DMS153 (cell line): ENCODE measurements around the gene COLEC12.

Experiments used
- DNase-seq: peaks from one replicate; lab custom pipeline; 2025; lab: John Stamatoyannopoulos, UW

Gene COLEC12

DNA sequence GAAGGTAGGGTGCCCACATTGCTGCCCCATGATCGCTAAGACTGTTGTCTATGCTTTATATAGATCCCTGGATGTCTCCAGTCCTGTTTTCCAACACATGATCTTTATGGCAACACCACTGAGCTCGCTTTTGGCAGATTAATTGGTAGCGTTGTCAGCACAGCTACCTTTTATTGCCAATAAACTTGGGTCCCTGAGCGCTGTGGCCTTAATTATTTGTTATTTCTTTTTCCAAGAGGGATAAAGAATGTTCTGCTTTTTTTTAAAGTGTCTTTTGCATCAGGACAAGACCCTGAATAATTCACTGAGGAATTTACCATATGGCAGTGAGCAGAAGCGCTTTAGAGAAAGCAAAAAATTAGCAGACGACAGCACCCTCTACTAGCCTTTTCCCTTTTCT is 113.5 kb downstream of the COLEC12 start:
- no peak for DNase-seq

DNA sequence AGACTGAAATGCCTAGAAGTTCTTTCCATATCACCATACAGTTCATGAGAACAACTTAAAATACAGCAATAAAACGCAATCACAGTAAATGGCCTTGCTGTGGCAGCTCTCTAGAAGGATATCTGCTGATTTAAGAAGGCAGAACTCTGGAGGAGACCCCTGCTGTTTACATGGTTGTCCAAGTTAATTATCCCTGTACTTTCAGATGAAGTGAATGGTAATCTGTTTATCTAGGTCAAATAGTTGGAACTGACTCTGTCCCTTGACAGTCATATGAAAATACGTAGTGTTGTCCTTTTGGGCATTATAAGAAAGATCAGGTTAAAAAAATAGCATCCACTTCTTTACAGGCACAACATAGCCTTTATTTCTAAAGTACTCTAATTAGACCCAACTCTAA is 115.6 kb downstream of the COLEC12 start:
- no peak for DNase-seq

DNA sequence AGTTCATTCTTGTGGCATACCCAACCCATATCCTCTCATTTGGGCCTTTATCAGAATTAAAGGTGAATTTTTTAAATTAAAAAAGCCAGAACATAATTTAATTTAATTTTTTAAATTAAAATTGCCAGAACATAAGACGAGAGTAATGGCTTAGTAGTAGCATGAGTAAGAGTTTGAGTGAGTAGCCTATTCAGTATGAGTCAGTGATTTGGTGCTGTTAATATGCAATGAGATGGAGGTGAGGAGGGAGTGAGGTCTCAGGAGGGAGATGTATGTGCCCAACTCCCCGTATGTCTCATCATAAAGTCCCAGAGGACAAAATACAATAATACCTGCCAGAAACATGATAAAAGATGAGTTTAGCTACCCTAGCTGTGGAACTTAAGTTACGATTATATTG is 117.4 kb downstream of the COLEC12 start:
- DNase-seq: no peak

DNA sequence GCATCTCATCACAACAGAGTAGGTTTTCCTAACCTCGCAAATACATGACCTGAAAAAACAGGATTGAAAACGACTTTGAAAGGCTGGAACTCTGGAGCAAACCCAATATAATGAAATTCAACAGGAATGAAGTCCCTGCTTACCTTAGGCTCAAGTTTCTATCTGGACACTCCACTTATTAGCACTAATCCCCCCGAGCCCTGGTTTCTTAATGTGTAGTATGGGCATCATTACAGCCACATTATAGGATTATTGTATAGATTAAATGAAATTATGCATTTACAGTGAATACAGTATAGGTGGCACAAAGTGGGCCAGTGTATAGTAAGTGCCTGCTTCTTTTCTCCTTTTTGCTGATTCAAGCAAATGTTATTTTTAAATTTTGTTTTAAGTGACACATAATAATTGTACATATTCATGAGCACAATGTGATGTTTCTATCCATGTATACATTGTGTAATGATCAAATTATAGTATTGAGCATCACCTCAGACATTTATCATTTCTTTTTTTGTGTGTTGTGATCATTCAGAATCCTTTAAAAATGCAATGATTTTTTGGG is 118.0 kb downstream of the COLEC12 start:
- DNase-seq: no peak

DNA sequence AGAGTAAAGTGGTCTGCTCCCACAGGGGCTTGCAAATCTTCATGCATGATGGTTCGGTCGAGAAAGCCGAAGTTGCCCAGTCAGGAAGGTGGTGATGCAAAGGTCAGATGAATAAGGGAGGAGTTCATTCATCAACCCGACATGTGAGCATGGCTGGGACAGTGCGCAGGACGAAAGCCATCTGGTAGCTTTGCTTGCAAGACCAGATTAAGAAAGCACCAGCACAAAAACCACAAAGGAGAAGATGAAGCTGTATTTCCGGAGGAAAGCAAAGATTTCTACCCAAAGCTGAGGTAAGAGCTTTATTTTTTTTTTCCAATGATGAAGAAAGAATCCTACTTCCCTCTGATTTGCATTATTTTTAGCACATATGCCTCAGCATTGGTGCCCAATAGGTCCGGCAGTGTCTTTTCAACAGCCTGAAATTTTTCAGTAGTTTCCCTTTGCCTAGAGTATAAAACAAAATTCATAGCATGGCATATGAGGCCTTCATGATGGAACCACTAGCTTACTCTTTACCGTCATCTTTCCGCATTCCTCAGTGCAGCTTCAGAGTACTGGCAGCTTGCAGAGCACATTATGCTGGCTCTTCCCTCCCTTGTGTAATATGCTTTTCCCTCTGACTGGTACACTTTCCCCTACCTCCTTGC is 120.7 kb downstream of the COLEC12 start:
- DNase-seq: no peak

DNA sequence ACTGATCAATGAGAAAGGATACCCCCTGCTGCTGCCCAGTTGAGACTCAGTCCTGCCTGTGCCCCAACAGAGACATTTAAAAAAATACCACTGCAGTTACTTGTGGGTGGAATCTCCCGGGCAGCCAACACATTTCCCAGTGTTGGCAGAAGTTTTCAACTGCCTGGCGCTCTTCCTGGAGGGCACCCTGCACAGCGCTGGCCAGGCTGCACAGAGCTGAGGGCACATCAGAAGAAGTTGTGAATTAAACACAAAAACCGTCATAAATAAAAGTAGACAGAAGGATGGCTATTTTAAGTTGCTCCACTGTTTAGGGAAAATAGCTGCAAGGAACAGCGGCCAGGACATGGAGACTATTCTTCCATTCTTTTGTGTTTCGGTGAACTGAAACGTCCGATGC is 122.4 kb downstream of the COLEC12 start:
- DNase-seq: no peak

DNA sequence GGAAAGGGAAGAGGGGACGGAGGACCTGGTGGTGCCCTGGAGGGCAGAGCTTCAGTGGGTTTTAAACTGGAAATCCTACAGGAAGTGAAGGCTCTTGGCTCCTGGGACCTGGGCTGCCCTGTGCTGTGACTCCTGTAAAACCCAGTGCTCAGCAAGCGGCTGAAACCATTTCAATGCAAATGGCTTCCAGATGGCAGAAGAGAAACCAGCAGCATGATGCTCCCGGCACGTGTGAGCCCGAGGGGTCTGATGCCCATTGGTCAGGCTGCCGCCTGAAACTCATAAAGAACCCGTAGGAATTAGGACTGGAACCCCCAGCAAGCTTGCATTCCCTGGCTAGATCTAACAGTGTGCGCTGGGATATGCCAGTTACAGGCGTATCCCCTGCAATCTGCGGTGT is 123.4 kb downstream of the COLEC12 start:
- no peak for DNase-seq

DNA sequence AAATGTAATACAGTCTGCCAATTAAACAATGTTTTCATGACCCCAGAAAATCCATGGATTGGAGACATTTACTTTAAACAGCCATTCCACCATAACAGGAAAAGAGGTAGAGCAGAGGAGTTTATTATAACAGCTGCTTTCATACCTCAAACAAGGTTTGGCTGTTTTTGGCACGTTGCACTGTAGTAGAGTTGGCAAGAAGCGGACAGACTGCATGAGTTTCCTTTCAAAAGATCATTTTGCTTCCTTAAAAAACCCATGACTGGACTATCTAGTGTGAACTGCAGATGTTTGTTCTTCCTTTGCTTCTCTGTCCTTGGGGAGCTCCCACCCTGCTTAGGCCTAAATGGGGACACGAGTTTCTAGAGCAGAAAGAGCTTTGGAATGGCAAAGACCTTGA is 124.2 kb downstream of the COLEC12 start:
- DNase-seq: no peak

DNA sequence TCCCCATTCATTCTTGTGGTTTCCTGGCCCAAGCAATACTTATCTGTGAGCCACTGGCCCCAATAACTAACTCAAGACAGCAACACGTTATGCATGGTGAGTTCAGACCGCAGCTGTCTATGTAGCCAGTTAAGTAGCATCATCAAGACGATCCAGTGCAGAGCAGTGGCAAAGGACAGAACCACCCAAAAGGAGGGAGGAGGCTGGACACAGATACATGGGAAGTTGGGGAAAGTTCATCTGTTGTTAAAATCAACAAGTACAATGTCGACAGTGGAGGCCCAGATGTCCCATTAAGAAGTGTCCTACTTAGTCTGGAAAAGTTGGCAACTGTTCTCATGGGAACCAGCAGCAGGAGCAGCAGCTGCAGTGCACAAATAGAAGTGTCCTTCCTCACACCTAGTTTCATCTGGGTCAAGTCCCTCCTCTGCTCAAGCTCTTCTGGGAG is 125.8 kb downstream of the COLEC12 start:
- DNase-seq: no peak

DNA sequence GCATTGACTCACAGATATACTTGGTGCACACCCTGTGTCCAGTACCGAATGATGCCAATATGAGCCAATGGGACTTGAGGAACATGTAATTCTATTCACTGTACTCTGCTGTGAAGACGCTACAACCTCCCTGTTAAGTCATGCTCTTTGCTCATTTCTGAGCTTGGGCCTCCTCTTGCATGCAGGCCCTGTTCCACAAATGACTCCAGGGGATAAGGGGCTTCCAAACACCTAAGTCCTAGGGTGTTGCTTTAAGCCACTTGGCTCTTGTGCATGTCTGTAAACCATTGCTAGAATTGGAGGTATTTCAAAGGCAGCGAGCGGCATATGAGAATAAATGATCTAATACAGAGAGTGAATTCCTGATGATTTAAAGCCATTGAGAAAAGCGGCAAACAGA is 126.7 kb downstream of the COLEC12 start:
- DNase-seq: no peak

DNA sequence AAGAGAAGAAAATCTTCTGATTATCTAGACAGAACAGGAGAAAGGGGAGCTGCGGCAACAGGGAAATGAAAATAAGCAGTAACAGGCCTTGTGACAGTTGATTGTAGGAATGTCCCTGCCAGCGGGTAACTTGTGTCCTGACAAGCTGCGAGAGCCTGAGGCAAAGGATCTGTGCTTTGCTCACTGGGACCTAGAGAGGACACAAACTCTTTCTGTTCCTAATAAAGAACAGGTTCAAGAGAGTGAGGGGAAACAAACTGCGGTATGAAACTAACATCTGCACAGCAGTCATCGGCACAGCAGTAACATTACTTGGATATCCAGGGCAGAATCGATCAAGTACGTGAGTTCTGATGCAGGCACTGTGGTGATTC is 128.9 kb downstream of the COLEC12 start:
- no peak for DNase-seq

DNA sequence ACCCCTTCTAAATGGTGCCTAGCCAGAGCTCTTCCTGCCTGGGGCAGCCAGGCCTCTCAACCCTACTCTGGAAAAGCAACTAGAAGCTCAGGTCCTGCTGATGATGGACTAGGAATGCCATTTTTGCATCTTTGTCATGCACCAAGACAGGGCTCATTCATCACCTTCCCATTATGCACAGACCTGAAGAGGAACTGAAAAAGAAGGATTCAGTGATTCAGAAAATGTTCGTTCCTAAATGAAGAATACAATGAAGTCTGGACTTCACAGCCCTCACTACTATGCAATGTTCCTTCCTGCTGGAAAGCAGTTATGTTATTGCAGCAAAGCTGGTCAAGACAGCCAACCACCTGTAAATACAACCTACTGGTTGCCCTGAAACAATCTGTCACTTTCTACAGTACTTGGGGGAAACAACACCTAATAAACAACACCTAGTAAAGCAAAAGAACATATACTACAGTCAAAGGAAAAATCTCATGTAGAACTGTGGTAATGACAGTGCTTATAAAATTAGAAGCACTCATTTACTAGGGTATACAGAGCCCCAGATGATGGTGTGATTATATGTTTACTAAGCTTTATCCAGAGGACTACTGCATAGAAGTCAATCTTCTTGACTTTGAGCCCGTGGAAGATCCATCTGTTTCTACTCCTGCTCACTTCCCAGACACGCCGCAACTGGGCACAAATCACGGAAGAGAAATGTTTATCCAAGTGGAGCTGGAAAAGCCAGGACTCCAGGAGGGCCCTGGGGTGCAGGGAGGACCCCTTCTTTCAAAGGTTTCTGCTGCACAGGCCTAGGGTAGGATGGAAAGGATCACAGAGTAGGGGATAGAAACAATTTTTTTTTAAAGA is 129.5 kb downstream of the COLEC12 start:
- no peak for DNase-seq

DNA sequence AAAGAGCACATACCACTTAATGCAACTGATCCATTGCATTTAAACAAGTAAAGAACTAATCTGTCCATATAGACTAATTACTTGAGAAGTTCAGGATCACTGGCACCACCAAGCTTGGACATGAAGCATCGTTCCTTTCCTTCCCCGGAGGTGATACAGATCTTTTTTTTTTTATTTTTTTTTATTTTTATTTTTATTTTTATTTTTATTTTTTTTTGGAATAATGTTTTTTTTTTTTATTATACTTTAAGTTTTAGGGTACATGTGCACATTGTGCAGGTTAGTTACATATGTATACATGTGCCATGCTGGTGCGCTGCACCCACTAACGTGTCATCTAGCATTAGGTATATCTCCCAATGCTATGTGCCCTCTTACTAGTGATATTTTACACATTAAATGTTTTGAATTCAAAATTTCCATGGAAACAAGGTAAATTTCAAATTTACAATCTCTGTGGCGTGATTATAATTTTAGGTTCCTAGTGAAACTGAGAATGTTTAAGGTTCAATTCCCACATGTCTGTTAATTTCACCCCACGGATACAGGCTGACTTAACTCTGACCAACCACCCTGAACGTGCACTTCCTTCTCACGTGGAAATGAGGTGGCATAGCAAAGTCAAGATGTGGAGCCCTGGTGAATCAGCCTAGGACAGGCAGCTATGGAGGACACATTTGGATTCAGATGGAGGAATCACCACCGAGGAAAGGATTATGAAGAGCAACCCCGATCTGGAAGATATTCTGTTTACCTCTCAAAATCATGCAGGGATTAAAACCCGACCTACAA is 131.1 kb downstream of the COLEC12 start:
- no peak for DNase-seq

DNA sequence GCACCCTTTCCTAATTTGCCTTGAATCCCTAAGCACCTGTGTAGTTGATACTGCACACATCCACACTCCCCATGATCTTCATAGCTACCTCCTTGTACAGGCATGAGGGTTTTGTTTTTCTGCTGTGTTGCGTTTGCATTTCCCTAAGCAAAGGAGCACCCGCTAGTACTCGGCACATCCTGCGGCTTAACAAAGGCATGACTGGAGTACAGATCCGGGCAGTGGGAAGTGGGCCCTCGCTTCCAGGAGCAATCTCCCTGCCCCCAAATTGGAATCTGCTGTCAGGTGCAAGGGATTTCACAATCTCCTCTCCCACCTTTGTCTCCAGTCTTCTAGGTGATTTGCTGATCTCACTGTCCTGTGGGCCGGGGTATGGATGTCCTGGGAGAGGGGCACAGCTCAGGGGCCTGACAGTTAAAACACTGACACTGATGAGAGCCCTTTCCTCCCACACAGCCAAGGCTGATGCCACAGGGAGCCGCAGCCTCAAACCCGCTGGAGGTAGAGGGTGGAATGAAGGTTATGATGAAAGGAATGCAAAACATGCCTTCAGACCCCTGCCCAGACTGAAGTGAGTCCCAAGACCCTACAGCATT is 133.9 kb downstream of the COLEC12 start:
- no peak for DNase-seq

DNA sequence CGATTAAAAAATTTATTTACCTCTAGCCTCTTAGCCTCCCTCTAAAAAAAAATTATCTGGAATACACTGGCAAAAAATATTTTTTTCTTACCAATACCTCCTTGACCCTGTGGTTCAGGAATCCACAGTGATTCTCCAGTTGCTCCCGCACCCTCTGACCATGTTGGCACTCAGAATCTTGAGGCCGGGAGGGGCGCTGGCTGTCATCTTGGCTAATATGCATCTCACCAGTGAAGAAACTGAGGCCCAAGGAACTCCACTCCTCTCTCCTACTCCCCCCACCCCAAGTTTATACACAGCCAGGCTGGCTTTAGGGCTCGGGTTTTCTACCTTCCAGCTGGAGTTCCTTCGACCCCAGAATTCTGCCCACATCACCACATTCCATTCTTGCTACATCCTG is 134.8 kb downstream of the COLEC12 start:
- DNase-seq: no peak

DNA sequence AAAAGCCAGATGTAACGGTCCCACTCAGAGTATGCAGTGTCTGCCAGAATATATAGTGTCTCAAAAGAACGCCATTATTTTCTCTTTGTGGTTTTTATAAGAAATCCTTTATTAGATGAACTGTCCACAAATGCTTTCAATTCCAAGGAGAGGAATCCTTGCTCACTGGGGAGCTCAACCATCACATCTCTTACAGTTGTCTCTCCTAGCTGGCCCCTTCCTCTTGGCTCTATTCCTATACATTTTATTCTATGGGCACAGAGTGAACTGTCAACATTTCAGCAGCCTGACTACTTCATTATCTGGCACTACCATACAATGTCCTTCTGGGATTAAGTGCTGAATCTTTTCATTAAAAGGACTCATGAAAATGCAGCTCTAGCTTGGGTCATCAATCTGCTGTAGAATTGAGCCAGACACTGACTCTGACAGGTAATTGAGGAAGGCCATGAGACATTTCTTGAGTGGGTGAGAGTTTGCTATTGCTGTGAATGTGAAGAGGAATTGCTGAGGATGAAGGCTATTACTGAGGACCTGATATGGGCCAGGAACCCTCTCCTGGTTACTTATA is 136.2 kb downstream of the COLEC12 start:
- DNase-seq: no peak

DNA sequence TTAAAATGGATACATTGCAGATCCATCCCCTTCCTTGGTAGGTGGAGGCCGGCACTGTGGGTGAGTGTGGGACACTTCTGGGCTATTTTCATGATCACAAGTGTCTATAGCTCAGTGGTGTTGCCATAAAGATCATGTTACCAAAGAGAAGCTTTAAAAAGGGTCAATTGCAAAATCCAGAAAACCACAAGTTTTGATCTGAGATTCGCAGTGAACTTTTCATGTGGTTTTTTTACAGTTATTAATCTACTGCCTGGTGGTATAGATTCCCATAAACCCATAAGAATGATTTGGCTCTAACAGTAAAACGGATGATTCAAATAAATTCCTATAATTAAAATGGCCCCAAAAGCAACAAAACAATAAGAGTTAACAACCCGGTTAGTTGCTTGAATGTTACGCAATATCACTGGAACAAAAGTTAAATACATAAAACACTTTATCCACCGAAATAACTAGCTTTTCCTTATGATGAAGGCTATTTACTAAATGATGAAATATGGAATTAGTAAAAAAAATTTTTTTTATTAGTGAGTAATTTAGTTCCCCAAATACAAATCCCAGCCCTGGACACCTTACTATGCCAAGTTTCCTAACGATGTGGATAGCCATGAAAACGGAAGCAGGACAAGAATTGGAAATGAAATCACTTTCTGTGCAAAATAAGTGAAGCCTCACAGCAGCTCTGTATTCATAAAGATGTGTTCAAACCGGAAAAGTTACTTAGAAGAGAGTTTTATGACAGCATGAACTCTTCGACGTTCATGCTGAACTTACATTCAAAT is 137.0 kb downstream of the COLEC12 start:
- no peak for DNase-seq

DNA sequence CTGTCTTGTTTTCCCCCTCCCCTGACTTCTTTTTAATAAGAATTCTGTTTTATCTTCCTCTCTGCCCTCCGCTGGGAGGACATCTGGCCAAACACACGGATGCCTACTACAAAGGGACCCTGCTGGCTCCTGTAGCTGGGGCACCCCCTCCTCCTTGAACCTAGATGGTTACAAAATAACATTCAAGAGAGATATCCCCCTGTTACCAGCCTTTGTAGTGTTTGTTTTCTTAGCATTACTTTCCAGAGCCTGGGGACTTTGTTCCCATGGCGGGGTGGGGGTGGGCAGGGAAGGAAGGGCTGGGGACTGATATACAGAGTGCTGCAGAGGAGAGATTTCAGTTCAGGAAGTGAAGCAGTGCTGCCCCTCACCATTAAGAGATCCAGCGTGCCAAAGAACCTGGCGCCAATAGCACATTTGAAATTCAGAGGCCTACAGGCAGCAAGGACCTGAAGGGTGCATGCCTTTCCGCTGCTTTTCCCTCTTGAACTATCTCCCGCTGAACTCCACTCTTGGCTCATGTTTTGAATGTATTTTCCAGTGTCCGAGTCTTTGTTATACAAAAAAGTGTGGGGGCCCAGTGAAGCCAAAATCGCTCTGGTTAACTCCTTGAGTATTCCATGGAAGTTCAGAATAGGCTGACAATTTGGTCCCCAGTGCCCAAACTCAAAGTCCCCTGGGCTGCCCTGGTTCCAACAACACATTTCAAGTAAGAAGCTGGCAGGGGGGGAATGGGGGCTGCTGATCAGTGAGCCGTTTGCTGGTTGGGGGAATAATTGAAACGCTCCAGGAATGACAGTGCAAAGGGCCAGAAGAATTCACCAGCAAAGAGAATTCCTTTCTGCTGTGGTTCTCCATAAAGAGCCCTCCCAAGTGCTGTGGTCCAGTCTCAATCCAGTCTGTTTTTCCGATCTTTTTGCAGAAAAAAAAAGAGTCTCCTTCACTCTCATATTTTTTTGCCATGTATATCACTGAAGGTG is 137.9 kb downstream of the COLEC12 start:
- DNase-seq: no peak

DNA sequence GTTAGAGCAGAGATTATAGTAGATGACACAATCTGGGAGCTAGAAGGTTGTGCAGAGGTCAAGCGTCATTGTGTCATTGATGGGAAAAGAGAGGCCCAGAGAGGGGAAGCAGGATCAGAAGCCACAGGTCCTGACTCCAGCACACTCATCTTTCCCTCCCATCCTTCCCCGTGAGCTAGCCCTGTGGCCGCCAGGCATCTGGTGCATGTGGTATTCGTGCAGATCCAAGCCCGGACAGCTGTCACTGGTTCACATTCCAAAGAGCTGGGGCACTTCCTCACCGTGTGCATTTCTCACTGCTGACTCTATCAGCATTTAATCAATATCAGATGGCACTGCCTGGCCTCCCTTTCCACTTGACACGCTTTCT is 138.6 kb downstream of the COLEC12 start:
- no peak for DNase-seq
